BE2C (cell line): Measurements from ENCODE around the gene NFATC2.

Source experiments
- DNase-seq: peaks from one replicate; pipeline ENCODE4 v3.0.0-alpha.2; 2020
- H3K27me3 ChIP-seq: fragments of 250-450 bp; sonication (Bioruptor Pico); 2 replicates; pipeline ENCODE4 v1.5.1; 2020; ENCODE audit warnings: mild to moderate bottlenecking
- H3K36me3 ChIP-seq: fragments of 250-450 bp; sonication (Bioruptor Pico); 2 replicates; pipeline ENCODE4 v1.5.1; 2020; ENCODE audit warnings: mild to moderate bottlenecking
- H3K4me1 ChIP-seq: fragments of 250-450 bp; sonication (Bioruptor Pico); 2 replicates; pipeline ENCODE4 v1.5.1; 2020
- H3K4me3 ChIP-seq: 2 replicates; pipeline ENCODE4 v1.5.1; 2011; ENCODE audit warnings: low read depth, low read length
- H3K9me3 ChIP-seq: fragments of 250-450 bp; sonication (Bioruptor Pico); 2 replicates; pipeline ENCODE4 v1.5.1; 2020
- CTCF ChIP-seq: IDR thresholded peaks from 2 replicates; pipeline ENCODE4 v1.5.1; 2012; ENCODE audit warnings: mild to moderate bottlenecking, low read depth, low read length

NFATC2 gene

GRCh38 chr20:51536116-51537069 lies 6.1 kb downstream of the NFATC2 start:
- Histone ChIP-seq H3K9me3 (no peaks in the 10 kb centered on the region), H3K4me3 (no peak overlapping the region), H3K4me1 (no peaks in the 10 kb centered on the region), H3K36me3 (no peaks in the 10 kb centered on the region), H3K27me3 (peaks cover 34% of the 10 kb centered on the region)
- no peak for TF ChIP-seq CTCF
- no peak for DNase-seq

DNA sequence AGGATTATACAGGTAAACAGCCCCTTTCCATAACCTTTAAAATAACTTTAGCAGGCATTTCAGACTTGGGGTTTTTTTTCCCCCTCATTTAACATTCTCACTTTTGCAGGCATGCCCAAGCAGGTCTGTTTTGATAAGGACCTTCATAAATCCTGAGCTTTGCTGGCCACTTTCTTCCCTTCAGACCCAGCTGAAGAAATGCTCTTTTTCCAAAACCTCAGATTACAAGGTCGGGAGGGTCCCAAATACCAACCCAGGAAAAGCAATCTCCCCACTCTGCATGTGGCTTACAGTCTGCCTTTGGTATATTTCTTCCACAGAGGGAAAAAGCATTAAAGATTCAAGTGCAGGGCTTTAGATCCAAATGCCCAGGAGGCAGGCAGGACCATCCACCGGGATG lies 6.8 kb downstream of the NFATC2 start:
- Histone ChIP-seq H3K4me1 (no peaks in the 10 kb centered on the region), H3K36me3 (no peaks in the 10 kb centered on the region)

GRCh38 chr20:51535075-51535386 lies 7.5 kb downstream of the NFATC2 start:
- no peak overlapping the region for H3K4me3 ChIP-seq
- DNase-seq, result no peak
- no peaks in the 10 kb centered on the region for H3K9me3 ChIP-seq
- H3K27me3 ChIP-seq, result peaks cover 25% of the 10 kb centered on the region
- no peak for TF ChIP-seq CTCF
- H3K4me1 ChIP-seq, result no peaks in the 10 kb centered on the region
- no peaks in the 10 kb centered on the region for H3K36me3 ChIP-seq

More for the DNA sequence above, 6.8 kb downstream of the NFATC2 start:
- Histone ChIP-seq H3K27me3 (peaks cover 27% of the 10 kb centered on the region), H3K4me3 (no peak overlapping the region), H3K9me3 (no peaks in the 10 kb centered on the region)
- no peak for DNase-seq
- no peak for TF ChIP-seq CTCF

- Histone ChIP-seq H3K4me1 (no peaks in the 10 kb centered on the region), H3K27me3 (peaks cover 13% of the 10 kb centered on the region), H3K9me3 (no peaks in the 10 kb centered on the region), H3K36me3 (no peaks in the 10 kb centered on the region), H3K4me3 (no peak overlapping the region)
- TF ChIP-seq CTCF, result no peak
- no peak for DNase-seq
Observed at GRCh38 chr20:51533291-51534172, 9.0 kb downstream of the NFATC2 start.

DNA sequence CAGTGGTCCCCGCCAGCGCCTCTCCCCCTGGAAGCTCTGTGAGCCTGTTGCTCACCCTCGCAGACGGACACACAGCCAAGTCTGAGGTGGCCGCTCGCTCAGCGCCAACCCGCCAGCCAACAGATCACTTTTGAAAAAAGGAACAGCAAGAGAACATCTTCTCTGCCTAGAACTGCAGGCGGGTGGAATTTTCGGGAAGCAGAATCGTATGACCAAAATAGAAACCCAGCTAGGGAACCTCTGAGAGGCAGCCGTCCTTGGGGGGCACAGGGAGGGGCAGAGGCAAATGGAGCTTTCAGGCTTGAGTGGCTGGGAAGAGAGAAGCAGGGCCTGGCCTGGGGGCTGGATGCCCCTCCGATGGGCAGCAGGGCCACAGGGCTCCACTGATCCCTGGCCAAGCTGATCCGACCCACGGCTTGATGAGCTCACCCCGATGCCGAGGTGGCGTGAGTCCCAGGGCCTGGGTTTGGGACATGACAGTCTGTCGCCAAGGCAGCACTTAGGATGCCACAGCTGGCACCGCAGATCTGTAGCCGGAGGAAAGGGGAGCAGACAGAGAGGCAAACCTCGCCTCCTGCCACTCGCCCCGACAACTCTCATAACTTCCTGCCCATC lies 9.8 kb downstream of the NFATC2 start:
- Histone ChIP-seq H3K9me3 (no peaks in the 10 kb centered on the region), H3K36me3 (no peaks in the 10 kb centered on the region), H3K27me3 (peaks cover 6% of the 10 kb centered on the region), H3K4me3 (no peak overlapping the region), H3K4me1 (no peaks in the 10 kb centered on the region)
- TF ChIP-seq CTCF, result no peak
- no peak for DNase-seq
